Measurements from ENCODE around the gene ASAP3. TPM values are rescaled to one million over a fixed set of nuclear protein-coding genes. Genes with fewer than 3 reads are reported as not detected.

The ASAP3 gene
- total and polyA plus RNA-seq, 2 donors (not counting 3 experiments of a cell fraction or from before 2014, with no cell fraction given) = 12.5 to 14.2 TPM

GRCh38 chr1:23384312-23385058, 99.5 kb downstream of the ASAP3 start:
- intact Hi-C loops (cut with micrococcal nuclease) = loop anchor here (1.0 kb wide), 1 partner anchor 10 kb away; no protein-coding TSS in a partner anchor

More at GRCh38 chr1:23384312-23385058, 99.5 kb downstream of the ASAP3 start:
- no peaks in the 10 kb centered on the region for H3K27me3 ChIP-seq (ENCODE audit: control insufficient read depth in 2 of 2, insufficient read depth in 2 of 2, low read length in 2 of 2)
- H4K20me1 ChIP-seq (replicated peaks; ENCODE audit: control insufficient read depth, extremely low read depth, insufficient read depth, low read length) = no peaks in the 10 kb centered on the region
- H3K9me1 ChIP-seq (replicated peaks; ENCODE audit: control insufficient read depth, extremely low read depth, insufficient read depth, low read length) = no peaks in the 10 kb centered on the region
- no peak overlapping the region for H3K9ac ChIP-seq (replicated peaks; ENCODE audit: extremely low read depth, insufficient read depth, low read length)
- dilution Hi-C loops (cut with MboI; ENCODE audit: extremely low pct_ligation_motif_present, low sequenced_read_pairs) = no loop called here
- H3K4me2 ChIP-seq (ENCODE audit: insufficient read depth, low read length) = no peak overlapping the region
- H3K9me3 ChIP-seq (replicated peaks; ENCODE audit: control insufficient read depth, insufficient read depth, low read length) = no peaks in the 10 kb centered on the region
- BruUV-seq (replicated peaks) = no TSS peak
- DNase-seq (ENCODE audit: low read depth, low spot score) (peak; percentile 21), FAIRE-seq (peak; percentile 55)
- POLR2A ChIA-PET = interaction anchor here (0.7 to 1.3 kb wide), 5 partner anchors 15 to 151 kb away, joined by 3 to 8 read pairs (median 4); partner anchors contain the start of genes HNRNPR and ZNF436
- H3K36me3 ChIP-seq (ENCODE audit: control insufficient read depth in 2 of 2, extremely low read depth in 1 of 2, insufficient read depth in 2 of 2, low read length in 2 of 2) = no peaks in the 10 kb centered on the region
- H3K4me1 ChIP-seq (ENCODE audit: control insufficient read depth, extremely low read depth, insufficient read depth, low read length) = peaks cover 20% of the 10 kb centered on the region
- TF ChIP-seq FOS (IDR thresholded peaks at IDR 0.05; ENCODE audit: borderline replicate concordance, insufficient read depth, low read length) (peak; percentile 59), MAX (IDR thresholded peaks at IDR 0.05; ENCODE audit: insufficient read depth, insufficient read length) (no peak), POLR2A (IDR thresholded peaks at IDR 0.05; ENCODE audit: low read depth, low read length) (no peak), EZH2 (IDR thresholded peaks at IDR 0.05; ENCODE audit: borderline replicate concordance, low read depth, low read length, severe bottlenecking) (no peak), JUN (IDR thresholded peaks at IDR 0.05; ENCODE audit: borderline replicate concordance, insufficient read depth, insufficient read length, low read depth) (no peak), MYC (IDR thresholded peaks at IDR 0.05; ENCODE audit: low read depth, low read length) (no peak), POLR2AphosphoS5 (IDR thresholded peaks at IDR 0.05; ENCODE audit: insufficient read depth, low read depth, low read length) (no peak)
- H3K4me3 ChIP-seq (replicated peaks in 1 of 3; ENCODE audit: insufficient read depth in 1 of 3, low read depth in 1 of 3, low read length in 3 of 3) = no peak overlapping the region
- H2AFZ ChIP-seq (ENCODE audit: low read depth, low read length) = no peak overlapping the region
- no peak overlapping the region for H3K27ac ChIP-seq (ENCODE audit: insufficient read depth, low read depth, low read length)
- H3K79me2 ChIP-seq (ENCODE audit: control insufficient read depth, insufficient read depth, low read length) = no peaks in the 10 kb centered on the region
- CTCF ChIA-PET = interaction anchor here (0.8 to 1.2 kb wide), 8 partner anchors 10 to 253 kb away, joined by 3 to 7 read pairs (median 4); partner anchors contain the start of gene ZNF436

All from endothelial cell of umbilical vein (primary cell).